Measurements from ENCODE around the gene PMM2. TPM values are rescaled to one million over a fixed set of nuclear protein-coding genes. Genes with fewer than 3 reads are reported as not detected.

Gene PMM2
- total RNA-seq, 1 donor = 53.5 TPM

GRCh38 chr16:8767176-8767575, 30.5 kb upstream of the PMM2 start:
- DNase-seq (ENCODE audit: low read depth) = no peak
- H3K4me3 ChIP-seq (ENCODE audit: low read depth, low read length) = no peak overlapping the region
- no peak for TF ChIP-seq CTCF (IDR thresholded peaks at IDR 0.05; ENCODE audit: insufficient read depth, low read depth, low read length)

- H3K4me3 ChIP-seq (ENCODE audit: low read depth, low read length) = no peak overlapping the region
- no peak for TF ChIP-seq CTCF (IDR thresholded peaks at IDR 0.05; ENCODE audit: insufficient read depth, low read depth, low read length)
- DNase-seq (ENCODE audit: low read depth) = no peak
Observed at GRCh38 chr16:8768283-8768682, 29.4 kb upstream of the PMM2 start.

- no peak overlapping the region for H3K4me3 ChIP-seq (ENCODE audit: low read depth, low read length)
- TF ChIP-seq CTCF (IDR thresholded peaks at IDR 0.05; ENCODE audit: insufficient read depth, low read depth, low read length) = no peak
- no peak for DNase-seq (ENCODE audit: low read depth)
Observed at GRCh38 chr16:8768692-8769091, 28.9 kb upstream of the PMM2 start.

- DNase-seq (ENCODE audit: low read depth) = no peak
- no peak overlapping the region for H3K4me3 ChIP-seq (ENCODE audit: low read depth, low read length)
- TF ChIP-seq CTCF (IDR thresholded peaks at IDR 0.05; ENCODE audit: insufficient read depth, low read depth, low read length) = no peak
Observed at GRCh38 chr16:8773537-8773936, 24.1 kb upstream of the PMM2 start.

GRCh38 chr16:8774208-8774607, 23.4 kb upstream of the PMM2 start:
- DNase-seq (ENCODE audit: low read depth) = no peak
- H3K4me3 ChIP-seq (ENCODE audit: low read depth, low read length) = no peak overlapping the region
- no peak for TF ChIP-seq CTCF (IDR thresholded peaks at IDR 0.05; ENCODE audit: insufficient read depth, low read depth, low read length)

- no peak for TF ChIP-seq CTCF (IDR thresholded peaks at IDR 0.05; ENCODE audit: insufficient read depth, low read depth, low read length)
- H3K4me3 ChIP-seq (ENCODE audit: low read depth, low read length) = no peak overlapping the region
- DNase-seq (ENCODE audit: low read depth) = no peak
Observed at GRCh38 chr16:8775359-8775758, 22.3 kb upstream of the PMM2 start.

- no peak overlapping the region for H3K4me3 ChIP-seq (ENCODE audit: low read depth, low read length)
- no peak for TF ChIP-seq CTCF (IDR thresholded peaks at IDR 0.05; ENCODE audit: insufficient read depth, low read depth, low read length)
- DNase-seq (ENCODE audit: low read depth) = no peak
Observed at GRCh38 chr16:8776129-8776584, 21.5 kb upstream of the PMM2 start.

Measured in fibroblast of villous mesenchyme (primary cell).